Activated CD4-positive, CD25-positive, alpha-beta regulatory T cell treated with anti-CD3 and anti-CD28 coated beads, Interleukin-2, amount 50 U/mL, for 16 hours (primary cell): ENCODE results near the gene WNT9B.
"Not testable (repeated sequence)": the region's sequence is repeated elsewhere in the genome, so short reads cannot be mapped to it uniquely, and the experiment has no call there.

Experiments used
- DNase-seq: peaks from one replicate; pipeline ENCODE4 v3.0.0-alpha.2; 2020; ENCODE audit warnings: low read depth, low spot score

WNT9B gene

DNA sequence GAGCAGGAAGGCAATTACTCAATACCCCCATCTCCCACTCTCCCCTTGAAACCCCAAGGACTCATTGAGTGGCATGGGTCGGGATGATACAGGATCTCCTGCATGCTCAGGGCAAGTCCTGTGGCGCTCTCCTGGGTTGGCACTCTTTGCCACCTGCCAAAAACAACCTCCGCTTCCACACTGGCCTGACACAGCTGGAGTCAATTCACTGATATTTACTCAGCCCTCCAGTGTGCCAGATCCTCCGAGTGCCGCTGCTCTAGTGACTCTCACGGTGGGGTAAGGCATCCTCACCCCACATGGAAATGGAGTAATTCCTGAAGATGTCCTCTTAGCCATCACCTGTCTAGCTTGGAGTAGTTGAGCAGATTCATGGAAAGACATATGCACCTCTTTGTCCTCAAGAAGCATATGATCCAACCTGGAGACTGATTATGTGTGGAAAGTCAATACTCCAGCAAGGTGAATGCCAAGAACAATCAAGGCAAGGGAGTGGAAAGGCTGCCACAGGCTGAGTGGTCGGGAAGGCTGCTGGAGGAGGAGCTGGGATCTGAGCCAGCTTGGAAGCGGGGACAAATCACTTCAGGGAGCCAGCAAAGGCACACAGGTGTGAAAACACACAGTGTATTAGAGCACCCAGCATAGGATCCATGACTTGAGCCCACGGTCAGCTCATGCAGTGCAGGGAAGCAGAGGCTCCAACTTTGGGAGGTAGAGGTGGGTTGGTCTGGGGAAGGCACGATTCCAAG is 59.0 kb downstream of the WNT9B start:
- DNase-seq: no peak

DNA sequence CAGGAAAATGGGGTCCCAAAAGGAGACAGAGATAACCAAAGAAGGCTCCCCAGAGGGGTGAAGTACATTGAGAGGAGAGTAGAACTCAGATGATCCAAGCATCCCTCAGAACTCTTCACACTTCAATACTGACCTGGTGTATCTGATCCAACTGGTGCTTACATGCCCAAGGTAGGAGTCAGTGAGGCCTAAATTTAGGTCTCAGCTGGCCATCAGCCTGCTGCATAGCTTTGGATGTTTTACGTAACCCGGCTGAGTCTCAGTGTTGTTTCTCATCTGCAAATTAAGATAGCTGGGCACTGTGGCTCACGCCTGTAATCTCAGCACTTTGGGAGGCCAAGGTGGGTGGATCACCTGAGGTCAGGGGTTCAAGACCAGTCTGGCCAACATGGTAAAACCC is 59.9 kb downstream of the WNT9B start:
- no peak for DNase-seq

DNA sequence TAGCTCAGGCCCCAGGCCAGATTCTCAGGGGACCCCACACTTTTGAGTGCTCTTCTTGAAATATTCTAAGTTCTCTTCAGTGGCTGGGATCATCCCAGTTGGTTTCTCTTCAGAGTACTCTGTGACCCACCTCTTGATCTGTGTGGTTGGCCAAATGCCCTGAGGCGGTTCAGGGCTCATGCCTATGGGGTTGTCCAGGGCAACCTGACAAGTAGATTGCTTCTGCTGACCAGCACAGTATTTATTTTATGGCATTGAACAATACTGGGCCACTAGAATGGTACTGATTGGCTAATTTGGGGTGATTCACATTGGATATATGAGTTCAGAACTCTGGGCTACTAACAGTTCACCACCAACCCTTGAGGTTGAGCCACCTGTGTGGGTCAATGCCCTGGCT is 64.2 kb downstream of the WNT9B start:
- no peak for DNase-seq

DNA sequence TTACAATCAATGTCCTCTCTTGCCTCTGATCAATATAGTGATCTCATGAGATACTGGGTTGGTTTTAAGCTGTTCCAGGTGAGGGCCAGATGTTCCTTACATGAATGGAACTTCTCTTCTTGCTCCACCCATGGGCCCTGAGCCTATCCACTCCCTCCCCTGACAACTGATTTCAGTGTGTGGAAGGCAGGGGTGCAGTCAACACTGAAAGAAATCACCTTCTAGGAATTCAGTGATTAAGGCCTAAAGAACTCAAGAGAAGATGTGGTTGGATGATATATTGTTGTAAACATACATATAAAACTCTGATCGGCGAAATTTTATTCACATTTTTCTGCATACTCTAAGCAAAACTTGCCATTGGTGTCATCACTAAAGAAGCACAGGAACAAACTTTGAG is 64.8 kb downstream of the WNT9B start:
- DNase-seq: no peak

DNA sequence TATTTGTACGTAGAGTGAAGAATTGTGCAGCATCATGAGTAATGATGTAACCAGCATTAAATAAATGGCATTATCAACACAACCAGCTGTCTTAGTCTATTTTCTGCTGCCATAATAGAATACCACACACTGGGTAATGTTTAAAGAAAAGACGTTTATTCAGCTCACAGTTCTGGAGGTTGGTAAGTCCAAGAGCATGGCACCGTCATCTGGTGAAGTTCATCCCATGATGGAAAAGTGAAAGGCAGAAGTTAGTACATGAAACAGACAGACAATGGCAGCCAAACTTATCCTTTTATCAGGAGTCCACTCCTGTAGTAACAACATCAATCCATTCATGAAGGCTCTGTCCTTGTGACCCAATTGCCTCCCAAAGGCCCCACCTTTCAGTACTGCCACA is 65.2 kb downstream of the WNT9B start:
- no peak for DNase-seq

DNA sequence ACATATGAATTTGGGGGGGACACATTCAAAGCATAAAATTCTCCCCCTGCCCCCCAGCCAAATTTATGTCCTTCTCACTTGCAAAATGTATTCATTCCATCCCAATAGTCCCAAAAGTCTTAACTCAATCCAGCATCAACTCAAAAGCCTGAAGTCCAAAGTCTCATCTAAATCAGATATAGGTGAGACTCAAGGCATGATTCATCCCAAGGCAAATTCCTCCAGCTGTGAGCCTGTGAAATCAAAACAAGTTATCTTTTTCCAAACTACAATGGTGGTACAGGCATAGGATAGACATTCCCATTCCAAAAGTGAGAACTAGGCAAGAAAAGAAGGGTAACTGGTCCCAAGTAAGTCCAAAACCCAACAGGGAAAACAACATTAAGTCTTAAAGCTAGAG is 65.7 kb downstream of the WNT9B start:
- no peak for DNase-seq

DNA sequence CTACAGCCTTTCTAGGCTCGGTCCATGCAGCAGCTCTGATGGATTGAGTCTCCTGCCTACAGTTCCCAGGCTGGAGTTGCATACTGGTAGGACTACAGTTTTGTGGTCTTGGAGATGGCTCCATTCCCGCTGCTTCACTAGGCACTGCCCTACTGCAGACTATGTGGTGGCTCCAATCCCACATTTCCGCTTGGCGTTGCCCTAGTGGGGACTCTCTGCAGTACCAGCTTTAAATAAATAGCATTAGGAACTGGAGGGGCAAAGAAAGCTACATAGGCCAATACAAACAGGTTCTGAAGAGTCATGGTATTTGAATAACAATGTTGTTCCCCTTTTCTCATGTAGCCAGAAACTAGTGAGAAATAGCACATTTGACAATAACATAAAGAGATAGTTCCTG is 66.1 kb downstream of the WNT9B start:
- DNase-seq: no peak

DNA sequence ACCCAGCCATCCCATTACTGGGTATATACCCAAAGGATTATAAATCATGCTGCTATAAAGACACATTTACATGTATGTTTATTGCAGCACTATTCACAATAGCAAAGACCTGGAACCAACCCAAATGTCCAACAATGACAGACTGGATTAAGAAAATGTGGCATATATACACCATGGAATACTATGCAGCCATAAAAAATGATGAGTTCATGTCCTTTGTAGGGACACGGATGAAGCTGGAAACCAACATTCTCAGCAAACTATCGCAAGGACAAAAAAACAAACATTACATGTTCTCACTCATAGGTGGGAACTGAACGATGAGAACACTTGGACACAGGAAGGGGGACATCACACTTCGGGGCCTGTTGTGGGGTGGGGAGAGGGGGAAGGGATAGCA is 70.6 kb downstream of the WNT9B start:
- DNase-seq: not testable (repeated sequence)

DNA sequence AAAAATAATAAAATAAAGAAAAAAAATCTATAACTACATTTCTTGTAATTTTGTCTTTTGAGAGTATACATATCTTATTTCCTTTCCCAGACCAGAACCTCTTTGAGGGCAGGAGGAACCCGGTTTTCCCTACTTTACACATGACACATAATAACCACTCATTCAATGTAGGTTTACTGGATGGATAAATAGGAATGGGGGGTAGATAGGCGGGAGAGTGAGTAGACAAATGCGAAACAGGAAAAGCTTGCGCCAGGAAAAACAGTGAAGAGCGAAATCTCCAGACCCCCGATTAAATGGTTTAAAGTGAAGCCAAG is 71.1 kb downstream of the WNT9B start:
- DNase-seq: no peak

DNA sequence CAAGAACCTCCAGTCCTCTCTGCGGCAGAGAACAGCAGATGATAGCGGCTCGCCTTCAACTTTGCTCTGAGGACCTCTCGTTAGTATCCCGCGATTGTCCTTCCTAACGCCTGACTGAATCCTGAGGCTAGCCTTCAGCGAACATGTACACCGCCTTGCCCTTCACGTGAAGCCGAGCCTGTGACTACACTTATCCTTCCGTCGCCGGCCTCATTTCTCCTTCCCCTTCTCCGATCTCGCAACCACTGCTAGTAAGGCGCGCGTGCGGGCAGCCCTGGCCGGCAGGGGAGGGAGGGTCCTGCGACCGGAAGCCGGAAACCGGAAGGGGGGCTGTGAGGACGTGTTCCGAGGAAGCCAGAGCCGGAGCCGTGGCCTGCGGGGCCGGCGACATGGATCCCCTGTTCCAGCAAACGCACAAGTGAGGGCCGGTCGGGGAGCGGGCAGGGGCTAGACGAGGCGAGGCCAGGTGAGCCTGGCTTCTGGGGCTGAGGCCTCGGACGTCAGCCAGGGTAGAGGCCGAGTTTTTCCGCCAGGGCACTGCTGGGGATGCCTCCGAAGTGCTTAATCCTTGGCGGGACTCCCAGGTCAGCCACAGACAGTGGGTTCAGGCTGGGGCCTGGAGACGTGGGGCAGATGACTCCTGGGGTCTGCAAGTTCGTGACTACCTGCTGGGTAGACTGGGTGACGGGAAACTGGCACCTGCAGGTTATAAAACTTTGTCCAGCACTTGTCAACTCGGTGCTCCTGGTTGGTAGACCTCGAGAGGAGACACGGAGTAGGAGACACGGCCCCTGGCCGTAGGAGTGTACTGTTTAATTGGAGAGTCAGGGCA is 71.6 kb downstream of the WNT9B start, which contains the start of gene GOSR2:
Gene GOSR2, plus strand, starts transcription at position 357 of the 832 bp plus-strand sequence. Its CDS starts 33 bp downstream, at position 390.
- peak; percentile 78 for DNase-seq

DNA sequence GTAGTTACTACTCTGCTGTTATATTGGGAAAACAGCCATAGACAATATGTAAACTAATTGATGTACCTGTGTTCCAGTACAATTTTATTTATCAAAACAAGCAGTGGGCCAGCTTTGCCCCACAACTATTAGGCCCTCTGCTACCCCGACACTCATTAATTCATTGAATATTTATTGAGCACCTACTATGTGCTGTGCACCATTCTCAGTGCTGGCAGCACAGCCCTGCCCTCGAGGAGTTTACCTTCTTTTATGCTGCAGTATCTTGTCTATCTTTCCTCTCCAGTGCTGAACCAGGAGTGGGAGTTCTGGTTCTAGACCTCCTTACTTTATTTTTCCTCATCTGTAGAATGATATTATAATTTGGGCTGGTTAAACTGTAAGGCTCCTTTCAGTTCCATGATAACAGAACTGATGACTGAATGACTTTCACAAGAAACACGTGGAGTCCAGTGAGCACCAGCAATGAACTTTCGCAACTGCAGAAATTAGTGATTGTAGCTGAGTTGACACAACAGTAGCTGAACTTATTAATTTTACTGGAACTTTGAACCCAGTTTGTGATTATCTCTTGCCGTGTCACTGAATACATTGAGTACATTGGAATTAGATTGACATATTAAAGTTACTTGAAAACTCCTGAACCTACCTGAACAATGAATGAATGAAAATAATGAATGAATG is 73.9 kb downstream of the WNT9B start:
- no peak for DNase-seq

DNA sequence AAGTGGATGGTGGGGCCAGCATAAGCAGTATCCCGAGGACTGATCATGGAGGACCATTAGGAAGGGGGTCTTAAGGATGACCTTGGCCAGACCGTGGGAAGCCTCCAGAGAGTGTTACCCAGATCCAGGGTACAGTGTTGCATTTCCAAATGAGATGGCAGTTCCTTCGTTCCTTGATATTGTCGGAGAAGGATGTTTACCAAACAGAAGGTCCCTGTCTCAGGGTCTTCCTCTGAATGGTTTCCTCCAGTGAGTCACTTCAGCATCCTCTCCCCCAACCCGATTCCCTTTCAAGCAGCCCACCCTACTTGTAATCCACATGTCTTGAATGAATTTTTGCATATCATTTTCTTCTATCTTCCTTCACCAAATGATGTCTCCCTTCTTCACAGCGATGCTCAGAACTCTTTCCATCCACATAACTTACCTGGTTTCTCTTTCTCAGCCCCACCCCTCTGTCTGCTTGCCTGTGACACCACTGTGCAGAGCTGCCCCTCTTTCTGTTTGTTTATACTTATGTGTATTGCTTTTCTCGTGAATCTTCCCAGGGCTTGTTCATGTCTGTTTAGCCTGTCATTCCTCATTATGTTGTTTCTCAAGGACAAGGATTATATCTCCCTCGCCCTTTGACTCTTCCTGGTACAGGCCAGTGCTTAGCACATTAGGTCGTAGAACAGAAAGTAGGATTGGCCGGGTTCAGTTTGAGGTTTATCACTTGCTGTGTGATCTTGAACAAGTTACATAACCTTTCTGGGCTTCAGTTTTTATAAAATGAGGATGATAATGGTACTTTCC is 77.3 kb downstream of the WNT9B start:
- no peak for DNase-seq

DNA sequence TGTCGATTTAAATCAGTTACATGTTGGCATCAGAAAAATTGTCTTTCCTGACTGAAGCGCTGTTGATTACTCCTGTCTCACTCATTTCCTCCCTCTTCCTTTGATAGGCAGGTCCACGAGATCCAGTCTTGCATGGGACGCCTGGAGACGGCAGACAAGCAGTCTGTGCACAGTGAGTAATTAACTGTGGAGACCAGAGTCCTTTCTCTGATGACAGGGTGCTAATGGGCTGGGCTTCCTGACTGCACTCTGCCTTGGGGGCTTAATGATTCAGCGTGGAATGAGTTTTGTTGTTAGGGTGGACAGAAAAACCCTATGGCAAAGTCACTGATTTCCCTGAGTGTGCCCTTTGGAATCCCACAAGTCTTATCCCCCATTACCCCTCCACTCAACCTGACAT is 78.0 kb downstream of the WNT9B start:
- no peak for DNase-seq

DNA sequence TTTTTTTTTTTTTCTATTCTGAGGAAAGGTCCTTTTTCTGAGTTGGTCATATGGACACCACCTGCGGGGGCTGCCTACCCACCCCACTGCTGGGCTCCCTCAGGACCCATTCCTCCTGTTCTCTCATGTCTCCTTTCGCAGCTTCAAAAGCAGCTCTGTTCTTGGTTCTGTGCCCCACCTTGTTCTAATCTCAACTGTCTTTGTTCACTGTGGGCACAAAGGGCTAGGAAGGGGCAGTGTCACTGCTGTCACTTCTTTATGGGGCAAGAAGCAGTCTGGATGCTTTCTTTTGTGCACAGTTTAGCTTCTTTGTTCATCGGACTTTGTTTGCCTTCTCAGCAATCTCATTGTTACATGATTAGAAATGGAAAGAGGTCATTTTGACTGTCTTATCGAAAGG is 78.7 kb downstream of the WNT9B start:
- DNase-seq: no peak

DNA sequence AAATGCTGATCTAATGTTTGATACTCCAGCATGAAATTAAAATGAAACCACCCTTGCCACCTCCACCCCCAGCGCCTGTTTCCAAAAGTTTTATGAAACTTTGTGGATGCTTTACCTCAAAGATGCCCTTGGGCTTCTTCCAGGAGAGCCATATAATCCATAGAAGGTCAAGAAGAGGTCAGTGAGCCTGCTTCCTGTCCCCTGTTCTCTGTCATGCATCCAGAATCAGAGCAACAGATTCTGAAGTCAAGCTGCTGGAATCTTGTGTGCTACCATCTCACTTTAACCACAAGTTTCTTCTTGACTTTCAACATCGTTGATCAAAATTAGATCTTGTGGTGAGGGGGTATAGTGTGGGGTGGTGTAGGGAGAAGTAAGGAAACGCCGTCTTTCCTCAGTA is 80.2 kb downstream of the WNT9B start:
- no peak for DNase-seq

DNA sequence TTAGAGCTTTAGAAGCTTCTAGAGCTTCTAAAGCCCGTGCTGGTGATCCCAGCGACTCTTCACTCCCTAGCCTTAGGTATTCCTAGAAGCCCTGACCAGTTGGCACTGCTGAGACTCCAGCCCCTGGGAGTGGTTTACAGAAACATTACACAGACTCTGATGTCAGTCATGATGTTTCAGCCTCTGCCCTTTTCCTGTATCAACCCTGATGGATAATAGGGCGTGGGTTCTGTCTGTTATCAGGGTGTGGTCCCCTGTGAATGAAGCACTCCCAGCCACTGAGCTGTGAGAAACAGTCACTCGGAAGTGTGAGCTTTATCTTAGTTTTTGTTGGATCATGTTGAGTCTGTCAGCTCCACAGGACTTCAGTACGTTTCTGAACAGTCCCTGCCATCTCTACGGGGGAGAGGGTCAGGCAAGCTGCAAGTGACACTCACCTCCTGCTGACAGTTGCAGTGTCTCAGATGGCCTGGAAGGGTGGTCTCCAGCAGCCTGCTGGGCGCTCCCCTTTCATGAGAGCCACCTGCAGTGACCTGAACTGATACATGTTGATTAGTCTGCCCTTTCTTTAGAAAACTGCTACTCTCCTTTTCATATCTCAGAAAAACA is 84.4 kb downstream of the WNT9B start:
- no peak for DNase-seq
